ENCODE data around the gene CARMIL1. TPM values are rescaled to one million over a fixed set of nuclear protein-coding genes. Genes with fewer than 3 reads are reported as not detected.

CARMIL1 gene
- 1 to 10 TPM; 6.3 to 9.4 (median 7.8) TPM for total RNA-seq
- polyA plus RNA-seq: 1 to 10 TPM; 5.9 to 8.8 TPM

DNA sequence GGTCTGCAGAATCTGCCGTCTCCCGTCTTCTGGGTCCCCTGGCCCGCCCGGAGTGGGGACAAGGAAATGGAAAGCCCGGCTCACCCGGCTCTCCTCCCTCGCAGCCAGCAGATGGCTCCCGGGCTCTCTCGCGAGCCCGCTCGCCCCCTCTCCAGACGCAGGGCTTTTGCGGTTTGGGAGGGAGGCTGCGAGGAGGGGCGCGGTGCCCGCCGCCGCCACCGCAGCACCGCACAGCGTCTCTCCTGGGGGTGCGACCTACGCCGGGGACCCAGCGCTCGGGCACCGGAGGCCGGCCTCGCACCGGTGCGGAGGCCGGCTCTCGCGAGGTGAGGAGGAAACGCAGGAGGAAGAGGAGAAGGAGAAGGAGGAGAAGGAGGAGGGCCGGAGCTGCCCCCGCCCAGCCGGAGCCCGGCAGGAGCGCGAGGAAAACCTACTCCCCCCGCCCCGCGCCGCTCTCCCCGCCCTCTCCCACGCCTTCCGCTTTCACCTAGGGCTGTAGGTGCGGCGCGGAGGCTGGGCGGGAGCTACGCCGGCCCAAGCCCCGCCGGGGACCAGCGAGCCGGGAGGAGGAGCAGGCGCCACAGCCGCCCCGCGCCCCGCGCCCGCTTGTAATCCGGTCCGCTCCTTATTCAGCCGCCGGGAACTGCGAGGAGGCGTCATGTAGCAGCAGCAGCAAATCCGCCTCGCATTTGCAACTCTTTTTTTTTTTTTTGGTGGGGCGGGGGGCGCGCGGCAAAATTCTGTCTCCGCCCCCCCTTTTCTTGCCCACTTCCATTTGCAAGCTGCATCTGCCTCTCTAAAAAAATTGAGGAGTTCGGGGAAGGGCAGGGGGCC is at the start of gene CARMIL1:
CARMIL1 (plus strand) TSS at position 461 of the 834 bp plus-strand sequence. CDS start 422 bp downstream, outside the sequence.
- intact Hi-C loops (cut with DNase I): loop anchor here in 2 of 3 donors (5.0 to 10.0 kb wide), 2 partner anchors 206 to 218 kb away; no protein-coding TSS in a partner anchor
- peak within 1 kb of the TSS; percentile 59 to 83 (median 72) for H3K27ac ChIP-seq
- DNase-seq (peak; percentile 88 to 94 (median 93)), FAIRE-seq (no peak), ATAC-seq (peak; percentile 90 to 94 (median 93))
- no peaks in the 10 kb centered on the region for H3K36me3 ChIP-seq
- WGBS, 2 donors: 0 to 1% methylated on average over 68 to 81 of the region's 81 CpGs
- peaks cover 4 to 11% (median 11%) of the 10 kb centered on the region in 3 donors for H3K4me1 ChIP-seq
- no peaks in the 10 kb centered on the region for H3K9me3 ChIP-seq
- no peaks in the 10 kb centered on the region for H3K27me3 ChIP-seq
- TF ChIP-seq, protein P1, sequence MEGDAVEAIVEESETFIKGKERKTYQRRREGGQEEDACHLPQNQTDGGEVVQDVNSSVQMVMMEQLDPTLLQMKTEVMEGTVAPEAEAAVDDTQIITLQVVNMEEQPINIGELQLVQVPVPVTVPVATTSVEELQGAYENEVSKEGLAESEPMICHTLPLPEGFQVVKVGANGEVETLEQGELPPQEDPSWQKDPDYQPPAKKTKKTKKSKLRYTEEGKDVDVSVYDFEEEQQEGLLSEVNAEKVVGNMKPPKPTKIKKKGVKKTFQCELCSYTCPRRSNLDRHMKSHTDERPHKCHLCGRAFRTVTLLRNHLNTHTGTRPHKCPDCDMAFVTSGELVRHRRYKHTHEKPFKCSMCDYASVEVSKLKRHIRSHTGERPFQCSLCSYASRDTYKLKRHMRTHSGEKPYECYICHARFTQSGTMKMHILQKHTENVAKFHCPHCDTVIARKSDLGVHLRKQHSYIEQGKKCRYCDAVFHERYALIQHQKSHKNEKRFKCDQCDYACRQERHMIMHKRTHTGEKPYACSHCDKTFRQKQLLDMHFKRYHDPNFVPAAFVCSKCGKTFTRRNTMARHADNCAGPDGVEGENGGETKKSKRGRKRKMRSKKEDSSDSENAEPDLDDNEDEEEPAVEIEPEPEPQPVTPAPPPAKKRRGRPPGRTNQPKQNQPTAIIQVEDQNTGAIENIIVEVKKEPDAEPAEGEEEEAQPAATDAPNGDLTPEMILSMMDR (IDR thresholded peaks at IDR 0.05): peak; percentile 21 to 57 (median 28)
- H3K4me3 ChIP-seq: peak within 1 kb of the TSS; percentile 59 to 94 (median 74)

DNA sequence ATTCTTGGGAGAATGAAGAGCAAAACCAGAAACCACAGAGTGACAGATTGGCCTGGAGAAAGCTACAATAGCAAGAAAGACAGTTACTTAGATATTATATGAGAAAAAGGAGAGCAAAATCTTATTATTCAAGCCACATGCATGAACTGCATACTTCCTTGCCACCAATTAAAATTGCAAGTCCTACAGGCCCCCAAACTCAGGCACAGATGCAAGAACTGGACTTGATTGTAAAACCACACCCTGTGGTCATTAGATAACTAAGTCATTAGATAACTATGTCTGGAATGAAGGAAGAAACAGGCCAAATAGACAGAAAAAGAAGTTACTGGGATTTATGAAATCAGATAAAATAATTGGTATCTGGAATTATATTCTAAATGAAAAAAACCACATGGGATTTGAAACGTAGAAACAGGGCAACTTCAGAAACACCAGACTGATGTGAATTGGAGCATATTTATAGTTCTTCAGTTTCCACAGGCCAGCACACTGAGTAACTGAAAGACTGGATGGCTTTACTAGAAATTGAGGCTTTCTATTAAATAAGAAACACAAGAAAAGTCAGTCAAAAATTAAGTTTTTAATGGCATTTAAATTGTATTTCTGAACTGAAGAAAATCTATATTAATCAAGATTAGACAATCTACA is 49.4 kb upstream of the CARMIL1 start:
- Histone ChIP-seq H3K27ac (no peak overlapping the region), H3K4me3 (no peak overlapping the region), H3K27me3 (no peaks in the 10 kb centered on the region), H3K36me3 (no peaks in the 10 kb centered on the region), H3K4me1 (peaks cover 0 to 12% (median 0%) of the 10 kb centered on the region in 3 donors), H3K9me3 (no peaks in the 10 kb centered on the region)
- FAIRE-seq (no peak), DNase-seq (no peak), ATAC-seq (peak in 2 of 4 donors; percentile 28 to 45)
- intact Hi-C loops (cut with DNase I): no loop called here
- TF ChIP-seq, protein P1 (IDR thresholded peaks at IDR 0.05): no peak
- WGBS, 2 donors: 71 to 86% methylated on average over 1 of the region's 1 CpG

DNA sequence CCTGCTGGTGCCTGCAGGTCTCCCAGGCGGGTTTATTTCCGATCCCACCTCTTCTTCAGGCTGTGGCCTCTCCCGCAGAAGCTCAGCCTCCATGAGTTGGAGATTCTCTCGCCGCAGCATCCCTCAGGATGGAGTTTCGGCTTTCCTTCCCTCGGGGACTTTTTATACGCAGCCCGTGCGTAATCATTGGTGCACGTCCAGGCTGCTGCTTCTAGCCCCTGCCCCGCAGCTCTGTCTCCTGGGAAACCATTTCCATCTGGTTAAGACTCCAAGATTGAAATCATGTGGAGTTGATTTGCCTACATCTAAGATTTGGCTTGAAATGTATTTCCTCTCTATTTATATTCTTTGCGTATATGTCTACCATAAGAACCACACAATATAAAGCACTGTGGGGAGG is 46.7 kb upstream of the CARMIL1 start:
- Histone ChIP-seq H3K4me1 (peaks cover 0 to 3% (median 0%) of the 10 kb centered on the region in 3 donors), H3K9me3 (no peaks in the 10 kb centered on the region), H3K27me3 (no peaks in the 10 kb centered on the region), H3K27ac (no peak overlapping the region), H3K4me3 (no peak overlapping the region), H3K36me3 (no peaks in the 10 kb centered on the region)
- ATAC-seq (no peak), FAIRE-seq (no peak), DNase-seq (no peak)
- intact Hi-C loops (cut with DNase I): no loop called here
- TF ChIP-seq, protein P1 (IDR thresholded peaks at IDR 0.05): no peak
- 86 to 88% methylated on average over 13 of the region's 13 CpGs for WGBS, 2 donors

DNA sequence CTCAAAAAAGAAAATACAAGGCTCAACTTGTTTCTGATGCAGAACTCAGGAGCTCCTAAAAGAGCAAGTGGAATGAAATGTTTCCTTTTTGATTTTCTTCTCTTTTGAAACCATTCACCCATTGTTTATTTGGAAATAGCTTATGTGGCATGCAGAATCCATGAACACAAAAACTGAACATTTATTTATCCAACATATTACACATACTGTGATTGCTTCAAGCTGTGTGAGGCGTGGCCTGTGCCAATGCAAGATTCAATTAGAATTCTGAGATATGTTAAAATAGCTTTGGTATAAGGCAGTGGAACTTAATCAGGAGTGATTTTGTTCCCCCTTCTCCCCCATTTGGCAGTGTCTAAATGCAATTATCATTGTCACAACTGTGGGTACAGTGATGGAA is 45.9 kb upstream of the CARMIL1 start:
- H3K27ac ChIP-seq: no peak overlapping the region
- peaks cover 0 to 7% (median 3%) of the 10 kb centered on the region in 3 donors for H3K4me1 ChIP-seq
- WGBS, 2 donors: 97 to 98% methylated on average over 1 of the region's 1 CpG
- H3K4me3 ChIP-seq: no peak overlapping the region
- DNase-seq: no peak
- H3K27me3 ChIP-seq: no peaks in the 10 kb centered on the region
- no peaks in the 10 kb centered on the region for H3K36me3 ChIP-seq
- TF ChIP-seq, protein P1 (IDR thresholded peaks at IDR 0.05): no peak
- H3K9me3 ChIP-seq: no peaks in the 10 kb centered on the region
- intact Hi-C loops (cut with DNase I): no loop called here
- FAIRE-seq: no peak
- ATAC-seq: no peak

Measured in pancreas (tissue), 10 donors.